Measurements from ENCODE around the gene ARFGEF3.

GRCh38 chr6:138264372-138264880 is 102.7 kb downstream of the ARFGEF3 start:
- no peak for TF ChIP-seq BRCA1 (IDR thresholded peaks at IDR 0.05; ENCODE audit: low read depth, low read length)
- TF ChIP-seq RCOR1 (conservative IDR thresholded peaks at IDR 0.05; ENCODE audit: low read depth, low read length), result no peak
- TF ChIP-seq POLR2AphosphoS5 (IDR thresholded peaks at IDR 0.05; ENCODE audit: low read length), result no peak

Data from GM12878 (cell line).